Activated CD4-positive, alpha-beta T cell treated with anti-CD3 and anti-CD28 coated beads for 48 hours (primary cell): ENCODE measurements around the gene PHF21B.
A peak's percentile ranks its signal among the peaks of the same experiment; 100 is the strongest.
"Not testable (repeated sequence)": the region's sequence is repeated elsewhere in the genome, so short reads cannot be mapped to it uniquely, and the experiment has no call there.

Experiments
- DNase-seq: peaks from one replicate; pipeline ENCODE4 v3.0.0-alpha.2; 2020

PHF21B gene

GRCh38 chr22:45009606-45010531, at the start of gene PHF21B:
TSS of gene PHF21B (minus strand) at chr22:45010005. CDS start at chr22:45009549, 456 bp downstream.
- peak; percentile 48 for DNase-seq

- no peak for DNase-seq
Measured at GRCh38 chr22:45059296-45059695, 49.5 kb upstream of the PHF21B start.

GRCh38 chr22:45058622-45058912, 48.8 kb upstream of the PHF21B start:
- DNase-seq: no peak

- no peak for DNase-seq
Measured at GRCh38 chr22:45055936-45056335, 46.1 kb upstream of the PHF21B start.

GRCh38 chr22:45053571-45053970, 43.8 kb upstream of the PHF21B start:
- no peak for DNase-seq

- no peak for DNase-seq
Measured at GRCh38 chr22:45053094-45053493, 43.3 kb upstream of the PHF21B start.

- not testable (repeated sequence) for DNase-seq
Measured at GRCh38 chr22:45052665-45053064, 42.9 kb upstream of the PHF21B start.

GRCh38 chr22:45051946-45052345, 42.1 kb upstream of the PHF21B start:
- DNase-seq: no peak

GRCh38 chr22:45051419-45051818, 41.6 kb upstream of the PHF21B start:
- no peak for DNase-seq

GRCh38 chr22:45047260-45047659, 37.5 kb upstream of the PHF21B start:
- DNase-seq: no peak

- no peak for DNase-seq
Measured at GRCh38 chr22:45045208-45045607, 35.4 kb upstream of the PHF21B start.

GRCh38 chr22:45042263-45042662, 32.5 kb upstream of the PHF21B start:
- no peak for DNase-seq

GRCh38 chr22:45039133-45039532, 29.3 kb upstream of the PHF21B start:
- no peak for DNase-seq

- DNase-seq: no peak
Measured at GRCh38 chr22:45036154-45036553, 26.3 kb upstream of the PHF21B start.

GRCh38 chr22:45034821-45035220, 25.0 kb upstream of the PHF21B start:
- no peak for DNase-seq

GRCh38 chr22:45034156-45034555, 24.4 kb upstream of the PHF21B start:
- DNase-seq: no peak

GRCh38 chr22:45033136-45033535, 23.3 kb upstream of the PHF21B start:
- no peak for DNase-seq

GRCh38 chr22:45031629-45032403, 22.0 kb upstream of the PHF21B start:
- no peak for DNase-seq

GRCh38 chr22:45029501-45029900, 19.7 kb upstream of the PHF21B start:
- DNase-seq: no peak

- DNase-seq: no peak
Measured at GRCh38 chr22:45026511-45026910, 16.7 kb upstream of the PHF21B start.

GRCh38 chr22:45023431-45023830, 13.6 kb upstream of the PHF21B start:
- no peak for DNase-seq

GRCh38 chr22:45019861-45020655, 10.3 kb upstream of the PHF21B start:
- no peak for DNase-seq

GRCh38 chr22:45014654-45015053, 4.8 kb upstream of the PHF21B start:
- DNase-seq: no peak
